ENCODE results near the gene SEPTIN12.
"Not testable (repeated sequence)": the region's sequence is repeated elsewhere in the genome, so short reads cannot be mapped to it uniquely, and the experiment has no call there.

Gene SEPTIN12

DNA sequence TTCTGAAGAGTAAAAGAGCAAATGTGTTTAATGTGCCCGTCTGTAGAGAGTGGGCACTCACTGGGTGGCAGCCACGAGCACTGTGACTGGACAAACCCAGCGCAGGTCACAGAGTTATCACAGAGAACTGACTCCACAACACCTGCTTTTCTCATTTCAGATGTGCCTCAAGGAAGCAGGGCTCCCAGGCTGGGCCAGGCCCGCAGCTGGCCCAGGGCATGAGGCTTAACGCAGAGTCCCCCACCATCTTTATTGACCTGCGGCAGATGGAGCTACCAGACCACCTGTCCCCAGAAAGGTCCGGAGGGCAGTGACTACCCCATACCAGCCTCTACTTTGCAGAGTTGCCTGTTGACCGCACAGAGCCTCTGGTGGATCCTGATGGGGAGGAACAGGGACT lies 41.9 kb downstream of the SEPTIN12 start:
- DNase-seq, result no peak
- H3K9me3 Mint-ChIP-seq, result no peaks in the 10 kb centered on the region
- H3K36me3 Mint-ChIP-seq, result no peaks in the 10 kb centered on the region
- peaks cover 27% of the 10 kb centered on the region for H3K4me1 Mint-ChIP-seq
- H3K4me3 Mint-ChIP-seq, result no peak overlapping the region
- H3K27me3 Mint-ChIP-seq, result peaks cover 19% of the 10 kb centered on the region
- no peak overlapping the region for H3K27ac Mint-ChIP-seq
- CTCF ChIA-PET, result no interaction called here

GRCh38 chr16:4745274-4745569 lies 42.9 kb downstream of the SEPTIN12 start:
- Mint-ChIP-seq H3K27me3 (peaks cover 19% of the 10 kb centered on the region), H3K27ac (no peak overlapping the region), H3K4me1 (peaks cover 27% of the 10 kb centered on the region), H3K36me3 (no peaks in the 10 kb centered on the region), H3K9me3 (no peaks in the 10 kb centered on the region), H3K4me3 (no peak overlapping the region)
- DNase-seq, result no peak
- CTCF ChIA-PET, result no interaction called here

GRCh38 chr16:4744555-4745273 lies 43.4 kb downstream of the SEPTIN12 start:
- DNase-seq, result no peak
- Mint-ChIP-seq H3K4me3 (no peak overlapping the region), H3K27me3 (peaks cover 19% of the 10 kb centered on the region), H3K4me1 (peaks cover 27% of the 10 kb centered on the region), H3K9me3 (no peaks in the 10 kb centered on the region), H3K27ac (no peak overlapping the region), H3K36me3 (no peaks in the 10 kb centered on the region)
- CTCF ChIA-PET, result no interaction called here

DNA sequence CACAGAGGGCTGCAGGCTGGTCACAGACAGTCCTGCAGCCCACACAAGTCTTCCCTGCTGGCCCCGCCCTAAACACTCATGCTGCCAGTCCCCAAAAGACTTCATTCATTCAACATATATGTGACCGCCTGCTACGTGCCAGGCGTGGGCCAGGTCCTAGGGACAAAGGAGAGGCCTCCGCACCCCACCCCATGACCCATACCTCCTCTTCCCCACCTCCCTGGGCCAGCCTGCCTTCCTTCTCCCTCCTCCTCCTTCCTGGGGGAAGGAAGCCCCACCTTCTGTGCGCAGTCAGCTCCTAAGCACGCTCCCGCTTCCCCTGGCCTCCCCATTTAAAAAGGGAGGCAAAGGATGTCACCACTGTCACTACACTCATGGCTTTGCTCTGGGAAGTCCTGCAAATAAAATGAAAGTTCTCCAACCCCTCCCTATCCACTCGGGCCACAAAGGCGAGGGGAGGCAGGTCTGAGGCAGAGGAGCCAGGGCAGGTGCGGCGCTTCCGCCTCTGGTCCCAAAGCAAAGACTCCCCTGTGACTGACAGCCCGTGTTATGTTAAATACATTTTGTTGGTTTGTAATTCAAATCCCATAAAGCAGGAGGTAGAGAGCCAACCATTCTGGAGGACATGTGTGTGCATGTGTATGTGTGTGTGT lies 44.8 kb downstream of the SEPTIN12 start:
- Mint-ChIP-seq H3K4me3 (peak overlapping the region; percentile 40), H3K4me1 (peaks cover 23% of the 10 kb centered on the region), H3K9me3 (no peaks in the 10 kb centered on the region), H3K27ac (peak overlapping the region; percentile 70), H3K36me3 (no peaks in the 10 kb centered on the region), H3K27me3 (peaks cover 19% of the 10 kb centered on the region)
- no peak for DNase-seq
- CTCF ChIA-PET, result no interaction called here

- H3K36me3 Mint-ChIP-seq, result not testable (repeated sequence)
These were observed 49.8 kb downstream of the SEPTIN12 start for GRCh38 chr16:4738370-4738769.

DNA sequence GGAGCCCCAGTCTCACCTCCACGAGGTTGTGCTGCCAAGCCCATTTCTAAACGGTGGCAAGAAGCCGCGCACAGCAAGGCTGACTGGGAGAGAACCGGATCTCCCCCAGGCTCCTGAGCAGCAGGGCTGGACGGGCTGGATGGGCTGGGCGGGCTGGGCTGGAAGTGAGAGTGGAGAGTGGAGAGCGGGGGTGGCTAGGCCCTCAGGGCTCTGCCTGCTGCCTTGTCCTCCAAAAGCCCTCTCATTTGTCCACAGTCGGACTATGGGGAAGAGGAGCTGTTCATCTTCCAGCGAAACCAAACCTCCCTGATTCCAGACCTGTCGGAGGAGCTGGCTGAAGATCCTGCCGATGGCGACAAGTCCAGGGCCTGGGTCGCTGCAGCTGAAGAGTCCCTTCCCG lies 50.6 kb downstream of the SEPTIN12 start:
- no peak for DNase-seq
- peaks cover 8% of the 10 kb centered on the region for H3K27me3 Mint-ChIP-seq
- CTCF ChIA-PET, result no interaction called here
- no peak overlapping the region for H3K4me3 Mint-ChIP-seq
- peaks cover 24% of the 10 kb centered on the region for H3K4me1 Mint-ChIP-seq
- no peaks in the 10 kb centered on the region for H3K36me3 Mint-ChIP-seq
- H3K9me3 Mint-ChIP-seq, result no peaks in the 10 kb centered on the region
- H3K27ac Mint-ChIP-seq, result no peak overlapping the region

More at GRCh38 chr16:4738370-4738769, 49.8 kb downstream of the SEPTIN12 start:
- DNase-seq, H3K27ac Mint-ChIP-seq, CTCF ChIA-PET, H3K9me3 Mint-ChIP-seq, H3K4me3 Mint-ChIP-seq: not testable (repeated sequence)
- H3K27me3 Mint-ChIP-seq, result peaks cover 17% of the 10 kb centered on the region
- H3K4me1 Mint-ChIP-seq, result peaks cover 26% of the 10 kb centered on the region

- DNase-seq, result no peak
- Mint-ChIP-seq H3K36me3 (no peaks in the 10 kb centered on the region), H3K4me3 (no peak overlapping the region), H3K27ac (no peak overlapping the region), H3K9me3 (no peaks in the 10 kb centered on the region), H3K4me1 (peaks cover 28% of the 10 kb centered on the region), H3K27me3 (no peaks in the 10 kb centered on the region)
- CTCF ChIA-PET, result no interaction called here
These were observed 51.6 kb downstream of the SEPTIN12 start for GRCh38 chr16:4736546-4736945.

- H3K27ac Mint-ChIP-seq, result peak overlapping the region; percentile 94
- no peaks in the 10 kb centered on the region for H3K36me3 Mint-ChIP-seq
- peak overlapping the region; percentile 86 for H3K4me3 Mint-ChIP-seq
- DNase-seq, result peak; percentile 98
- H3K4me1 Mint-ChIP-seq, result peaks cover 29% of the 10 kb centered on the region
- H3K9me3 Mint-ChIP-seq, result no peaks in the 10 kb centered on the region
- no peaks in the 10 kb centered on the region for H3K27me3 Mint-ChIP-seq
- CTCF ChIA-PET, result interaction anchor here (0.7 to 1.3 kb wide), 9 partner anchors 14 to 357 kb away, joined by 3 to 5 read pairs (median 3); no protein-coding TSS in a partner anchor
These were observed 53.2 kb downstream of the SEPTIN12 start for GRCh38 chr16:4734730-4735535.

- Mint-ChIP-seq H3K27me3 (no peaks in the 10 kb centered on the region), H3K27ac (peak within 1 kb of the TSS; percentile 94), H3K9me3 (no peaks in the 10 kb centered on the region), H3K4me1 (peaks cover 29% of the 10 kb centered on the region), H3K4me3 (peak within 1 kb of the TSS; percentile 86), H3K36me3 (no peaks in the 10 kb centered on the region)
- CTCF ChIA-PET, result interaction anchor here (0.7 to 1.3 kb wide), 7 partner anchors 13 to 358 kb away, joined by 3 to 5 read pairs (median 4); no protein-coding TSS in a partner anchor
- peak; percentile 88 for DNase-seq
These were observed 53.9 kb downstream of the SEPTIN12 start, which contains the start of the genes ANKS3 and DNAAF8 for GRCh38 chr16:4734063-4734729. Gene ANKS3 (minus strand): TSS chr16:4734271. CDS start chr16:4730149, 4,122 bp downstream. Gene DNAAF8 (plus strand): TSS chr16:4734537. CDS start chr16:4736515, 1,978 bp downstream.

GRCh38 chr16:4733747-4734062 lies 54.4 kb downstream of the SEPTIN12 start:
- Mint-ChIP-seq H3K4me3 (peak overlapping the region; percentile 86), H3K4me1 (peaks cover 29% of the 10 kb centered on the region), H3K36me3 (no peaks in the 10 kb centered on the region), H3K9me3 (no peaks in the 10 kb centered on the region), H3K27me3 (no peaks in the 10 kb centered on the region), H3K27ac (peak overlapping the region; percentile 78)
- CTCF ChIA-PET, result interaction anchor here (1.0 to 1.3 kb wide), 4 partner anchors 32 to 222 kb away, joined by 4 to 5 read pairs (median 4); no protein-coding TSS in a partner anchor
- DNase-seq, result peak; percentile 51

DNA sequence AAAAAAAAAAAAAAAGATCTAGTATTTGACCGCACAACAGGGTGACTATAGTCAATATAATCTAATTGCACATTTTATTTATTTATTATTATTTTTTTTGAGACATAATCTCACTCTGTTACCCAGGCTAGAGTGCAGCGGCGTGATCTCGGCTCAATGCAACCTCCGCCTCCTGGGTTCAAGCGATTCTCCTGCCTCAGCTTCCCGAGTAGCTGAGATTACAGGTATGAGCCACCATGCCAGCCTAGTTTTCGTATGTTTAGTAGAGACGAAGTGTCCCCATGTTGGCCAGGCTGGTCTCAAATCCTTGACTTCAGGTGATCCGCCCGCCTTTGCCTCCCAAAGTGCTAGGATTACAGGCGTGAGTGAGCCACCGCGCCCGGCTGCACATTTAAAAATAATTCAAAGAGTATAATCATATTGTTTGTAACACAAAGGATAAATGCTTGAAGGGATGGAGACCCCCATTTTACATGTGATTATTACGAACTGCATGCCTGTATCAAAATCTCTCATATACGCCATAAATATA lies 54.9 kb downstream of the SEPTIN12 start:
- no peaks in the 10 kb centered on the region for H3K9me3 Mint-ChIP-seq
- H3K27ac Mint-ChIP-seq, result peak overlapping the region; percentile 78
- DNase-seq, result no peak
- H3K27me3 Mint-ChIP-seq, result no peaks in the 10 kb centered on the region
- no peaks in the 10 kb centered on the region for H3K36me3 Mint-ChIP-seq
- CTCF ChIA-PET, result interaction anchor here (1.3 kb wide), 1 partner anchor 33 kb away, joined by 5 read pairs; no protein-coding TSS in a partner anchor
- peaks cover 29% of the 10 kb centered on the region for H3K4me1 Mint-ChIP-seq
- H3K4me3 Mint-ChIP-seq, result peak overlapping the region; percentile 86

DNA sequence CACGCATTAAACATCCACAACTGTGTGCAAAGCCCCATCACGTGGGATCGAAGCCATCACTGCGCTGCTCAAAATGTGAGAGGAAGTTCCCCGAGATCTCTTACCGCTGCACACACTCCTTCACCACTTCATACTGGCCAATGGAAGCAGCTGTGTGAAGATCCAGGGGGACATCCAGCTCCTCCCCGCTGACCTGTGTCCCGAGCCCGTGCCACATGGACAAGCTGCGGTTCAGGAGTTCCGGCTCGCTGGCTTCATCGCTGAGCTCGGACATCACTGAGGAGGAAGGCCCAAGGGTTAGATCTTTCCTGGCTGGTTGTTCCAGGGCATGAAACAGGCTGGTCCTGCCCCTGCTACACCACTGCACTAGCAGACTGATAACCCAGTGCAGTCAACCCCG lies 58.3 kb downstream of the SEPTIN12 start:
- Mint-ChIP-seq H3K27me3 (no peaks in the 10 kb centered on the region), H3K36me3 (no peaks in the 10 kb centered on the region), H3K27ac (no peak overlapping the region), H3K4me1 (peaks cover 22% of the 10 kb centered on the region), H3K4me3 (no peak overlapping the region), H3K9me3 (no peaks in the 10 kb centered on the region)
- CTCF ChIA-PET, result no interaction called here
- no peak for DNase-seq

- H3K27ac Mint-ChIP-seq, result peak overlapping the region; percentile 70
- DNase-seq, result no peak
- peaks cover 13% of the 10 kb centered on the region for H3K4me1 Mint-ChIP-seq
- no peaks in the 10 kb centered on the region for H3K9me3 Mint-ChIP-seq
- no peak overlapping the region for H3K4me3 Mint-ChIP-seq
- H3K36me3 Mint-ChIP-seq, result no peaks in the 10 kb centered on the region
- CTCF ChIA-PET, result no interaction called here
- H3K27me3 Mint-ChIP-seq, result no peaks in the 10 kb centered on the region
These were observed 59.5 kb downstream of the SEPTIN12 start for GRCh38 chr16:4728676-4729075.

Data from activated naive CD4-positive, alpha-beta T cell treated with anti-CD3 and anti-CD28 coated beads, Interleukin-2, amount 10 ng/mL, durations not matched to agents 7 days and 5 days (primary cell).